GM19025 (cell line): Measurements from ENCODE around the gene SEC62.
A peak's percentile ranks its signal among the peaks of the same experiment; 100 is the strongest.
"Not testable (repeated sequence)": the region's sequence is repeated elsewhere in the genome, so short reads cannot be mapped to it uniquely, and the experiment has no call there.

Source experiments
- ATAC-seq: cut with Tn5 transposase; IDR thresholded peaks from one replicate; pipeline ENCODE4 v1.9.1; 2021; ENCODE audit warnings: mild to moderate bottlenecking, low read depth, moderate library complexity; ENCODE audit not compliant: unreplicated experiment

Gene SEC62

GRCh38 chr3:170012683-170013400, 46.2 kb downstream of the SEC62 start:
- no peak for ATAC-seq

DNA sequence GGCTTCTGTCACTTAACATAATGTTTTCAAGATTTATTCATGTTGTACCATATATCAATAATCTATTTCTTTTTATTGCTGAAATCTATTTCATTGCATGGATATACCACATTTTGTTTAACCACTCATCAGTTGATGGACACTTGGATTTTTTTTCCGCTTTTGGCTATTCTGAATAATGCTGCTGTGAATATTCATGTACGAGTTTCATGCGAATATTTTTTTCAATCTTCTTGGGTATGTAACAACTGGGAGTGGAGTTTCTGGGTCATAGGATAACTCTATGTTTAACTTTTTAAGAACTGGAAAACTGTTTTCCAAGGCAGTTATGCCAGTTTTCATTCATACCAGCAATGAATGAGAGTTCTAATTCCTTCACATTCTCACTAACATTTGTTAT, 49.5 kb downstream of the SEC62 start:
- no peak for ATAC-seq

DNA sequence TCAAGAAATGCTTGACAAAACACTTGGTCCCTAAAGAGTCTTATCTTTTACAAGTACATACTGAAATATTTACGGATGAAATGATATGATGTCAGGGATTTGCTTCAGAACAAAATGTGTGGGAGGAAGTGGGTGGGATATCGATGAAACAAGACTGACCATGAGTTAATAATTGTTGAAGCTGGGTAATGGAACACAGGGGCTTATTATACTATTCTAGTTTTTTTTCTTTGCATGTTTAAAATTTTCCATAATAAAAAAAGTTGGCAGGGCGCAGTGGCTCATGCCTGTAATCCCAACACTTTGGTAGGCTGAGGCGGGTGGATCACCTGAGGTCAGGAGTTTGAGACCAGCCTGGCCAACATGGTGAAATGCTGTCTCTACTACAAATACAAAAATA, 52.7 kb downstream of the SEC62 start:
- not testable (repeated sequence) for ATAC-seq

GRCh38 chr3:170021083-170021482, 54.5 kb downstream of the SEC62 start:
- ATAC-seq, result no peak

- ATAC-seq, result no peak
Measured at GRCh38 chr3:170022336-170022735, 55.7 kb downstream of the SEC62 start.

DNA sequence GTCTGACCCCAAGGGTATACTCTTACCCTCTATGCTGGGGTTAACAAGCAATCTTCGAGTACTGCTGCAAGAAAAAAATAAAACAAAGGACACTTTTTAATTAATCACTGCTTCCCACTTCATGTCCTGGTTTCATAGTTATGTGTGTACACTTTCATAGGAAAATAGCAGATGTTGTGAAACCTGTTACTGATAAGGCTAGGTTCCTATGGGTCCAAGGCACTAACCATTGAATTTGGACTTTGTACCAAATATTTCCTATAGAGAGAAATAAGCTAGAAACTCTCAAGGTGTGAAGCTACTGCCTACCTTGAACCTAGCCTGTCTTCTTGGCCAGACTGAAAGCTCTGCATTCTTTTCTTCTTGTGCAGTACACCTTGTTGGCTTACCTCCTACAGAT, 56.6 kb downstream of the SEC62 start:
- no peak for ATAC-seq

- no peak for ATAC-seq
Measured at GRCh38 chr3:170024581-170024980, 58.0 kb downstream of the SEC62 start.

- ATAC-seq, result no peak
Measured at GRCh38 chr3:170027233-170028102, 60.9 kb downstream of the SEC62 start.

GRCh38 chr3:170033489-170033888, 66.9 kb downstream of the SEC62 start:
- ATAC-seq, result no peak

- ATAC-seq, result peak; percentile 82
Measured at GRCh38 chr3:170037463-170038433, 71.1 kb downstream of the SEC62 start, which contains the start of gene GPR160. Gene GPR160 (plus strand): TSS chr3:170037995. CDS start chr3:170083973, 45,978 bp downstream.

- ATAC-seq, result no peak
Measured at GRCh38 chr3:170038434-170039110, 72.0 kb downstream of the SEC62 start.

DNA sequence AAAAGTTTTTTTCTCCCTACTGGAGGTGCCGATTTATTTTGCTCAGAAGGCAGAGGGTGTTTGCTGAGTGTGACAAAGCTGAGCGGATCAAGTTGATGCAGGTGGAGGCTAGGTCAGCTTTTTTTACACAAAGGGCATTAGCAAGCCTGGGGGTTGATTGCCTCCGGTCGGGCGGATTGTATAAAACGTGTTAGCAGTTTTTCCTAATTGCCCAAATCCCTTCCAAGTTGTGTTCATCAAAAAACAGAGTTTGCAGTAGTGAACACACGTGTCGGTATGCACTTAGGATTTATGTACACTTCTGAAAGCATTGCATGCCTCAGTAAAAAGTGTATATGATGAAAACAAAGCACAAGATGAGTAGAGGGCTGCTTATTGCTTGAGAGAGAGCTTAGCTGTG, 73.8 kb downstream of the SEC62 start:
- ATAC-seq, result no peak

GRCh38 chr3:170043506-170043905, 76.9 kb downstream of the SEC62 start:
- ATAC-seq, result no peak

DNA sequence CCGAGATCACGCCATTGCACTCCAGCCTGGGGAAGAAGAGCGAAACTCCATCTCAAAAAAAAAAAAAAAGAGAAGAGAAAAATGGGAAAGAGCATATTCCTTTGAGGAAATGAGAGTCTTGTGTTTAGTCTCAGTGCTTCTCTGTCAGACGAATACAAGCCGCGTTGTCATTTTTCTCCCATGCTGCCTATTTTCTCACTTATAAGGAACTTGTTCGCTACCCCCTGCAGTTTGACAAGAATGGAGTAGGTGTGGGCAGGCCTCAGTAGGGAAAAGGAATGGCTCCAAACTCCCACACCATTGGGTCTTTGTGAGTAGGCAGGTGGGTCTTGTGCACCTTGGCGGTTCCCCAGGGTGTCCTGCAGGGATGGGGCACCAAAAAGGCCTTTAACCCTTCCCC, 77.7 kb downstream of the SEC62 start:
- no peak for ATAC-seq

DNA sequence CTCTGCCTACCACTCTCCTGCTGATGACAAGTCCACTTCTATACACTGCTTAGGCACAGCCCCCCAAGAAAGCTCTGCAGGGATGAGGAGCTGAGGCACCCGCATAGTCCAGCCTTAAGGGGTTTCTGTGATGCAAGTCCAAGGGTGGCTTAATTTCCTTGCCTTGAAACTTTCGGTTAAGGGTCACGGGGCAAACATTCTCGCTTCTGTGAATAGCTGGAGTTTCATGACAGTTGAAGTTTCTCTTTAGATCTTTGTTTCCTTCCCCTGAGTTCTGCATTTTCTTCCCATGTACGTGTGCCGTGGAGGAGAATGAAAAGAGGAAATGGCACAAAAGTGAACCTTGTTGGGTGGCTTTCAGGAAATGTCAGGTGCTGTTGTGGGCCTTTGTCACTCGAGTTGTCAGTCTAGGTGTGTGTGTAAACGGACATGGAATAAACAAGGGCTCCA, 78.2 kb downstream of the SEC62 start:
- peak; percentile 67 for ATAC-seq

GRCh38 chr3:170046269-170047132, 79.9 kb downstream of the SEC62 start:
- no peak for ATAC-seq

DNA sequence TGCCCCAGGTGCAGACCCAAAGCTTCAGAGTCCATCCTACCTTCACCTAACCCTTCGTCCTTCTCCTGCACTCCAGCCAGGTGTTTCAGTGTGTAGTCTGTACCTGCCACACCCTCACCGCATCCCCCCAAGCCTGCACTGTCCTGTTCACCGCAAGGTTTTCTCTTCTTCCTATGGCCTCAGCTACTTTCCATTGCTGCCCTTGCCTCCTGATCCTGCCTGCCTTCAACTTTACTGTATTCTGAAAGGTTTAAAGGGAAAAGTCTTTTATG, 80.5 kb downstream of the SEC62 start:
- no peak for ATAC-seq
